Osteoblast (primary cell): ENCODE results near the gene MCF2L. TPM values are rescaled to one million over a fixed set of nuclear protein-coding genes. Genes with fewer than 3 reads are reported as not detected.

ENCODE experiments used
- DNase-seq: peaks from one replicate; pipeline ENCODE4 v3.0.0; 2011; ENCODE audit warnings: low spot score, mixed read lengths; ENCODE audit not compliant: insufficient read length; ENCODE audit errors: missing footprints
- H2AFZ ChIP-seq: 2 replicates; pipeline ENCODE4 v1.6.0; 2011; ENCODE audit warnings: mild to moderate bottlenecking, low read length
- H3K27ac ChIP-seq: 2 replicates; pipeline ENCODE4 v1.5.1; 2011; ENCODE audit warnings: mild to moderate bottlenecking, low read depth, low read length, moderate library complexity
- H3K27me3 ChIP-seq: 2 replicates; pipeline ENCODE4 v1.6.0; 2012; ENCODE audit warnings: mild to moderate bottlenecking, control low read depth, inconsistent platforms, low read length, moderate library complexity; ENCODE audit not compliant: insufficient read depth
- H3K36me3 ChIP-seq: 2 replicates; pipeline ENCODE4 v1.5.1; 2011; ENCODE audit warnings: mild to moderate bottlenecking, low read length, control low read depth, moderate library complexity; ENCODE audit not compliant: insufficient read depth
- H3K4me1 ChIP-seq: 2 replicates; pipeline ENCODE4 v1.5.1; 2011; ENCODE audit warnings: mild to moderate bottlenecking, low read length, control low read depth, moderate library complexity; ENCODE audit not compliant: insufficient read depth
- H3K4me2 ChIP-seq: 2 replicates; pipeline ENCODE4 v1.6.0; 2011; ENCODE audit warnings: mild to moderate bottlenecking, low read length; ENCODE audit not compliant: insufficient read depth
- H3K4me3 ChIP-seq: fragments of 200-600 bp; sonication (generic); 3 replicates; pipeline ENCODE4 v1.5.1; 2012; ENCODE audit warnings: mild to moderate bottlenecking, low read length, inconsistent platforms; ENCODE audit not compliant: insufficient read depth
- H3K79me2 ChIP-seq: 2 replicates; pipeline ENCODE4 v1.6.0; 2012; ENCODE audit warnings: mild to moderate bottlenecking, low read length, control low read depth, inconsistent platforms; ENCODE audit not compliant: insufficient read depth
- H3K9me3 ChIP-seq: 2 replicates; pipeline ENCODE4 v1.5.1; 2011; ENCODE audit warnings: low read depth, low read length, control low read depth
- H4K20me1 ChIP-seq: 2 replicates; pipeline ENCODE4 v1.6.0; 2012; ENCODE audit warnings: mild to moderate bottlenecking, low read length, control low read depth; ENCODE audit not compliant: insufficient read depth
- total RNA-seq: library from RNA; depleted of rRNA; stranded (reverse); fragments of >200 nt; gene quantifications from 2 replicates; pipeline ENCODE4 v1.2.3, GENCODE V29; 2012
- TF ChIP-seq, protein P1 (sequence below): IDR thresholded peaks from 2 replicates; pipeline ENCODE4 v1.5.1; 2011; ENCODE audit warnings: mild to moderate bottlenecking, low read depth, low read length, moderate library complexity; ENCODE audit errors: extremely low read depth

Gene MCF2L
- total RNA-seq, 1 donor: 6.5 TPM

DNA sequence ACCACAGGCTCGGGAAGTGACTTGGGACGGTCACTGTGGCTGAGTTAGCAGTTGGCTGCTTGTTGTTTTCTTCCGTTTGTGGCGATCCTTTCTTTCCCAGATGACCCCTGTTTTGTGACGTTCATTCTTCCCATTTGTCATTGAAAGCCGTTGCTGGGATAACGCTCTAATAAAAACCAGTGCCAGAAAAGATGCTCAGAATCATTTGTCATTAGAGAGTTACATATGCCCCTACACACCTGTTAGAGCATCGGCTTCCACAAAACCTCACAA lies 39.3 kb upstream of the MCF2L start:
- Histone ChIP-seq H4K20me1 (no peaks in the 10 kb centered on the region), H3K4me3 (no peak overlapping the region), H3K9me3 (no peaks in the 10 kb centered on the region), H3K4me1 (no peaks in the 10 kb centered on the region), H2AFZ (no peak overlapping the region), H3K27ac (no peak overlapping the region), H3K36me3 (no peaks in the 10 kb centered on the region), H3K79me2 (no peaks in the 10 kb centered on the region), H3K4me2 (no peak overlapping the region), H3K27me3 (peaks cover 29% of the 10 kb centered on the region)
- no peak for DNase-seq
- TF ChIP-seq, protein P1, sequence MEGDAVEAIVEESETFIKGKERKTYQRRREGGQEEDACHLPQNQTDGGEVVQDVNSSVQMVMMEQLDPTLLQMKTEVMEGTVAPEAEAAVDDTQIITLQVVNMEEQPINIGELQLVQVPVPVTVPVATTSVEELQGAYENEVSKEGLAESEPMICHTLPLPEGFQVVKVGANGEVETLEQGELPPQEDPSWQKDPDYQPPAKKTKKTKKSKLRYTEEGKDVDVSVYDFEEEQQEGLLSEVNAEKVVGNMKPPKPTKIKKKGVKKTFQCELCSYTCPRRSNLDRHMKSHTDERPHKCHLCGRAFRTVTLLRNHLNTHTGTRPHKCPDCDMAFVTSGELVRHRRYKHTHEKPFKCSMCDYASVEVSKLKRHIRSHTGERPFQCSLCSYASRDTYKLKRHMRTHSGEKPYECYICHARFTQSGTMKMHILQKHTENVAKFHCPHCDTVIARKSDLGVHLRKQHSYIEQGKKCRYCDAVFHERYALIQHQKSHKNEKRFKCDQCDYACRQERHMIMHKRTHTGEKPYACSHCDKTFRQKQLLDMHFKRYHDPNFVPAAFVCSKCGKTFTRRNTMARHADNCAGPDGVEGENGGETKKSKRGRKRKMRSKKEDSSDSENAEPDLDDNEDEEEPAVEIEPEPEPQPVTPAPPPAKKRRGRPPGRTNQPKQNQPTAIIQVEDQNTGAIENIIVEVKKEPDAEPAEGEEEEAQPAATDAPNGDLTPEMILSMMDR: no peak

DNA sequence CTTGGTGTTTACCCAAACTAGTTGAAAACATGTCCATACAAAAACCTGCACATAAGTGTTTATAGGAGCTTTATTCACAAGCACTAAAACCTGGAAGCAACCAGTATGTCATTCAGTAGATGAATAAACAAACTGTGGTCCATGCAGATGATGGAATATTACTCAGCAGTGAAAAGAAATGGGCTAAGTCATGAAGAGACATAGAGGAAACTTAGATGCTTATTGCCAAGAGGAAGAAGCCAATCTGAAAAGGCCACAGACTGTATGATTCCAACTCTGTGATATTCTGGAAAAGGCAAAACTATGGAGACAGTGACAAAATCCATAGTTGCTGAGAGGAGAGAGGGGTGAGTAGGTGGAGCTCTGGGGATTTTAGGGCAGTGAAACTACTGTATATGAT lies 38.8 kb upstream of the MCF2L start:
- Histone ChIP-seq H3K79me2 (no peaks in the 10 kb centered on the region), H3K27ac (no peak overlapping the region), H3K27me3 (peaks cover 29% of the 10 kb centered on the region), H4K20me1 (no peaks in the 10 kb centered on the region), H3K36me3 (no peaks in the 10 kb centered on the region), H3K4me2 (no peak overlapping the region), H3K4me1 (no peaks in the 10 kb centered on the region), H3K9me3 (no peaks in the 10 kb centered on the region), H2AFZ (no peak overlapping the region), H3K4me3 (no peak overlapping the region)
- TF ChIP-seq, protein P1: no peak
- DNase-seq: no peak

DNA sequence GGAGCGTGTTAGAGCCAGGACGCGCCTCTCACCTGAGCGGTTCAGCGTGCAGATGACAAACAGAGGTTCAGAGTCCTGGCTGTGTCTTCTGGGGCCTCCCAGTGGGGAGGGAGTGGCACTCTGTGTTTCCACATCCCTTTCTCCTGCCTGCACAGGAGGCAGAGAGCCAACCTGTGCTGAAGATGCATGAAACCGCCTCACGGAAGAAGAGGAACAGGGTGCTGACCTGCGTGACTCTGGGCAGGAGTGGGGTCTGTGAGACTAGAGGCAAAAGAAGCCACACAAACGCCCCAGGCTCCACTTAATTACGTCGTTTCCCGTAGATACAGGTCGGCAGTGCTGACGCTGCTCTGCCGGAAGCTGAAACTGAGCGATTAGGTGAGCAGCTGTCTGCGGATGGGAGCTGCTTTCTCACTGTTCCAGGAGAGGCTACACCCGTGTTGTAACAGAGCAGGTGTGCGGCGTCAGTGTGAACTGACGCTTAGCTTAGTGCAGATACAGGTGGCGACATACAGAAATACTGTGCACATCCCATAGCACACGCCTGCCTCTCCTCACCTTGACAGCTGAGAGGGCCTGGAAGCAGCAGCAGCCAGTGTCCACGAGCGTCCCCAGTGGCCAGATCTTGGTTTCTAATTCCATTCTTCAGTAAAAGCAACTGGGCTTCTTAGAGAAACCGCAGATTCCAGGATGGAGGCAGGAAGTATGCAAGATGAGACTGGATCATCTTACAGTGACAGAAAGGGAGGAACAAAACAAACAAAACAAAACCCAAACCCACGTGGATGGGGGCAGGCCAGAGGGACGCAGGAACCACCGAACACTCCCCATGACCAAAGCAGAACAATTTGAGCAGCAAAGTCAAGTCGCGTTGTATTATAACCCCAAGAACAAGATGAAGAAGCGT lies 37.7 kb upstream of the MCF2L start:
- Histone ChIP-seq H3K79me2 (no peaks in the 10 kb centered on the region), H3K9me3 (no peaks in the 10 kb centered on the region), H4K20me1 (no peaks in the 10 kb centered on the region), H3K4me3 (peak overlapping the region; percentile 42), H3K36me3 (no peaks in the 10 kb centered on the region), H3K27me3 (peaks cover 29% of the 10 kb centered on the region), H3K4me2 (peak overlapping the region; percentile 74), H3K4me1 (no peaks in the 10 kb centered on the region), H3K27ac (no peak overlapping the region), H2AFZ (peak overlapping the region; percentile 85)
- peak; percentile 97 for DNase-seq
- TF ChIP-seq, protein P1: peak; percentile 82

DNA sequence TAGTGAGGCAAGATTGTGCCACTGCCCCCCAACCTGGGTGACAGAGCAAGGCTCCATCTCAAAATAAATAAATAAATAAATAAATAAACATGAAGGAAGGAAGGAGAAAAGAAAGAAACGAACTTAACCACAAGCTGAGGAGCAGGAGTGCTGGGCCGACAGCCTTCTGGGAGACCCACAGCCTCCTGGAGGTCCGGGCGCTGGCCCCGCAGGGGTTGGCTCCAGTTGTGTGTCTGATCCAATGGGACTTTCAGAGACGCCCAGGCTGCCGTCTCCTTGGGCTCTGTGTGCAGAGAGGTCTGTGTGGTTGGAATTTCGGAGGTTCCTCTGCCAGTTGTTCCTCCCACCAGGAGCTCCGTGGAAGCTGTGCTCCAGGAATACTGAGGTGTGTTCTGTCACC lies 36.0 kb upstream of the MCF2L start:
- no peaks in the 10 kb centered on the region for H3K79me2 ChIP-seq
- H3K4me2 ChIP-seq: no peak overlapping the region
- H3K4me3 ChIP-seq: no peak overlapping the region
- H3K4me1 ChIP-seq: no peaks in the 10 kb centered on the region
- H4K20me1 ChIP-seq: no peaks in the 10 kb centered on the region
- H3K9me3 ChIP-seq: no peaks in the 10 kb centered on the region
- no peaks in the 10 kb centered on the region for H3K36me3 ChIP-seq
- peaks cover 23% of the 10 kb centered on the region for H3K27me3 ChIP-seq
- no peak for DNase-seq
- no peak overlapping the region for H2AFZ ChIP-seq
- TF ChIP-seq, protein P1: no peak
- no peak overlapping the region for H3K27ac ChIP-seq
